ENCODE measurements around the gene LMF1.

DNA sequence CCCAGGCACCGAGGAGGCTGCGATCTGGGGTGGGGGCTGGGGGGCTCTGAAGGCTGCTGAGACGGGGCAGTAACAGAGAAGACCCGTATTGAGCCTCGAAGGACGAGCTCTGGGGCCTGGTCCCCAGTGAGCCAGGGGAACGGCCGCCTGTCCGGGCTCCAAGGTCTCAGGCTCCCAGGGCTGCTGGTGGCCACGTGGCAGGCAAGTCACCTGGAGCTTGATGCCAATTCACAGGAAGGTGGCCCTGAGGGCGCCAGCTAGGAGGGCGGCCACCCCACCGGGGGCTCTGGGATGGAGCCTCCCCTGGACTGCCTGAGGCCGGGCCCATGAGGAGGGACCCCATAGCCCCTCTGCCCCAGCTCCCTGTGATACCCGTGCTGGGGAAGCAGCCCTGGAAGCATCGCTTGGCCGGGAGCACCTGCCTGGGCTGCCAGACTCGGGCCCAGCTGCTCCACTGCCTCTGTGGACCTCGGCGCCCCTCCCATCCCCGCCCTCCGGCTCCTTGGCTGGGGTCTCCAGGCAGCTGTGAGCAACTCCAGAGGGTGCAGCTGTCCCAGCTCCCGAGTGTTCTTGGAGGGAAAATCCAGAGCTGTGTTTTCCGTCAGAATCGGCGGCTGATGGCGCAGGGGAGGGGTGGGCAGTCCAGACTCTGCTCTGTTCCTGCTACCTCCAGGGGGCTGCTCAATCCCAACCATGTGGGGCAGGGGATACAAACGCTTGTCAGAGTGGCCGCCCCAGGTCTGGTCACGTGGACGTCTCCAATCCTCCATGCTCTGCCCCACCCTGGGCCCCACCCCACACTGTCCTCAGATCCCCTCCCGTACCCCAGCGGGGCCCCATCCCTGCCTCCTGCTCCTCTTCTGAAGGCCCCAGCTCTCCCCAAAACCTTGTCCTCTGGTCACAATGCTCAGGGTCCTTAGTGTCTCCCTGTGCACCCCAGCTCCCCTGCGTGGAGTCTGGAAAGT, 103.1 kb downstream of the LMF1 start:
- no peak for TF ChIP-seq CTCF (IDR thresholded peaks at IDR 0.05)
- no peak for TF ChIP-seq POLR2A (IDR thresholded peaks at IDR 0.05)
